Measurements from ENCODE around the gene KHDRBS1. TPM values are rescaled to one million over a fixed set of nuclear protein-coding genes. Genes with fewer than 3 reads are reported as not detected.

Gene KHDRBS1
- total RNA-seq, 6 experiments from 2014 or later, result 22.8 to 38.2 (median 34.0) TPM

GRCh38 chr1:32040711-32041110, 27.0 kb downstream of the KHDRBS1 start:
- H3K27me3 ChIP-seq, result no peaks in the 10 kb centered on the region
- H3K9me3 ChIP-seq, result no peaks in the 10 kb centered on the region
- no peak overlapping the region for H3K4me3 ChIP-seq
- TF ChIP-seq POLR2A (IDR thresholded peaks at IDR 0.05) (no peak), CTCF (IDR thresholded peaks at IDR 0.05) (no peak)
- intact Hi-C loops (cut with DNase I), result no loop called here
- DNase-seq, result no peak
- ATAC-seq, result no peak
- 100% methylated on average over 1 of the region's 3 CpGs for WGBS (ENCODE audit: insufficient coverage, low coverage, low lambda C conversion rate, missing lambda C conversion rate)
- no peaks in the 10 kb centered on the region for H3K4me1 ChIP-seq
- no peak overlapping the region for H3K27ac ChIP-seq
- peaks cover 20 to 70% (median 42%) of the 10 kb centered on the region in 4 donors for H3K36me3 ChIP-seq

GRCh38 chr1:32042330-32042729, 28.7 kb downstream of the KHDRBS1 start:
- no peak for ATAC-seq
- 85% methylated on average over 5 of the region's 5 CpGs for WGBS (ENCODE audit: insufficient coverage, low coverage, low lambda C conversion rate, missing lambda C conversion rate)
- H3K27me3 ChIP-seq, result no peaks in the 10 kb centered on the region
- H3K9me3 ChIP-seq, result no peaks in the 10 kb centered on the region
- H3K36me3 ChIP-seq, result peaks cover 23 to 66% (median 43%) of the 10 kb centered on the region in 4 donors
- no peak overlapping the region for H3K27ac ChIP-seq
- no peaks in the 10 kb centered on the region for H3K4me1 ChIP-seq
- no peak overlapping the region for H3K4me3 ChIP-seq
- TF ChIP-seq POLR2A (IDR thresholded peaks at IDR 0.05), result no peak
- TF ChIP-seq CTCF (IDR thresholded peaks at IDR 0.05), result no peak
- intact Hi-C loops (cut with DNase I), result no loop called here
- DNase-seq, result no peak

GRCh38 chr1:32044234-32044633, 30.6 kb downstream of the KHDRBS1 start:
- no peak for DNase-seq
- Histone ChIP-seq H3K9me3 (no peaks in the 10 kb centered on the region), H3K4me3 (no peak overlapping the region), H3K4me1 (no peaks in the 10 kb centered on the region), H3K27me3 (no peaks in the 10 kb centered on the region), H3K27ac (no peak overlapping the region), H3K36me3 (peaks cover 10 to 59% (median 41%) of the 10 kb centered on the region in 4 donors)
- intact Hi-C loops (cut with DNase I), result no loop called here
- ATAC-seq, result no peak
- TF ChIP-seq CTCF (IDR thresholded peaks at IDR 0.05) (no peak), POLR2A (IDR thresholded peaks at IDR 0.05) (no peak)
- WGBS (ENCODE audit: insufficient coverage, low coverage, low lambda C conversion rate, missing lambda C conversion rate), result 88% methylated on average over 1 of the region's 1 CpG

- TF ChIP-seq CTCF (IDR thresholded peaks at IDR 0.05) (no peak), POLR2A (IDR thresholded peaks at IDR 0.05) (no peak)
Measured at GRCh38 chr1:32045772-32046171, 32.1 kb downstream of the KHDRBS1 start.

GRCh38 chr1:32047701-32048100, 34.0 kb downstream of the KHDRBS1 start:
- ATAC-seq (no peak), DNase-seq (no peak)
- H3K27me3 ChIP-seq, result no peaks in the 10 kb centered on the region
- TF ChIP-seq POLR2A (IDR thresholded peaks at IDR 0.05) (no peak), CTCF (IDR thresholded peaks at IDR 0.05) (no peak)
- no peaks in the 10 kb centered on the region for H3K4me1 ChIP-seq
- H3K4me3 ChIP-seq, result no peak overlapping the region
- peaks cover 9 to 59% (median 32%) of the 10 kb centered on the region in 4 donors for H3K36me3 ChIP-seq
- no peak overlapping the region for H3K27ac ChIP-seq
- intact Hi-C loops (cut with DNase I), result no loop called here
- H3K9me3 ChIP-seq, result no peaks in the 10 kb centered on the region

More at GRCh38 chr1:32045772-32046171, 32.1 kb downstream of the KHDRBS1 start:
- Histone ChIP-seq H3K27ac (no peak overlapping the region), H3K4me1 (no peaks in the 10 kb centered on the region), H3K36me3 (peaks cover 9 to 50% (median 32%) of the 10 kb centered on the region in 4 donors), H3K9me3 (no peaks in the 10 kb centered on the region), H3K27me3 (no peaks in the 10 kb centered on the region), H3K4me3 (no peak overlapping the region)
- intact Hi-C loops (cut with DNase I), result no loop called here
- ATAC-seq, result peak in 2 of 4 donors; percentile 12 to 41
- no peak for DNase-seq
- 80% methylated on average over 1 of the region's 2 CpGs for WGBS (ENCODE audit: insufficient coverage, low coverage, low lambda C conversion rate, missing lambda C conversion rate)

Data from right lobe of liver (tissue), 6 donors.